ENCODE measurements around the gene HIF1A.

HIF1A gene

GRCh38 chr14:61761557-61761956 is 66.2 kb downstream of the HIF1A start:
- Histone ChIP-seq H3K27me3 (ENCODE audit: control insufficient read depth, low read length) (no peaks in the 10 kb centered on the region), H3K4me2 (ENCODE audit: low read length) (peak overlapping the region; percentile 86)
- TF ChIP-seq, protein P1, sequence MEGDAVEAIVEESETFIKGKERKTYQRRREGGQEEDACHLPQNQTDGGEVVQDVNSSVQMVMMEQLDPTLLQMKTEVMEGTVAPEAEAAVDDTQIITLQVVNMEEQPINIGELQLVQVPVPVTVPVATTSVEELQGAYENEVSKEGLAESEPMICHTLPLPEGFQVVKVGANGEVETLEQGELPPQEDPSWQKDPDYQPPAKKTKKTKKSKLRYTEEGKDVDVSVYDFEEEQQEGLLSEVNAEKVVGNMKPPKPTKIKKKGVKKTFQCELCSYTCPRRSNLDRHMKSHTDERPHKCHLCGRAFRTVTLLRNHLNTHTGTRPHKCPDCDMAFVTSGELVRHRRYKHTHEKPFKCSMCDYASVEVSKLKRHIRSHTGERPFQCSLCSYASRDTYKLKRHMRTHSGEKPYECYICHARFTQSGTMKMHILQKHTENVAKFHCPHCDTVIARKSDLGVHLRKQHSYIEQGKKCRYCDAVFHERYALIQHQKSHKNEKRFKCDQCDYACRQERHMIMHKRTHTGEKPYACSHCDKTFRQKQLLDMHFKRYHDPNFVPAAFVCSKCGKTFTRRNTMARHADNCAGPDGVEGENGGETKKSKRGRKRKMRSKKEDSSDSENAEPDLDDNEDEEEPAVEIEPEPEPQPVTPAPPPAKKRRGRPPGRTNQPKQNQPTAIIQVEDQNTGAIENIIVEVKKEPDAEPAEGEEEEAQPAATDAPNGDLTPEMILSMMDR (IDR thresholded peaks at IDR 0.05; ENCODE audit: low read depth, low read length, poor library complexity, severe bottlenecking) = no peak
- no peak for TF ChIP-seq EZH2phosphoT487 (IDR thresholded peaks at IDR 0.05; ENCODE audit: borderline replicate concordance, low read length)

DNA sequence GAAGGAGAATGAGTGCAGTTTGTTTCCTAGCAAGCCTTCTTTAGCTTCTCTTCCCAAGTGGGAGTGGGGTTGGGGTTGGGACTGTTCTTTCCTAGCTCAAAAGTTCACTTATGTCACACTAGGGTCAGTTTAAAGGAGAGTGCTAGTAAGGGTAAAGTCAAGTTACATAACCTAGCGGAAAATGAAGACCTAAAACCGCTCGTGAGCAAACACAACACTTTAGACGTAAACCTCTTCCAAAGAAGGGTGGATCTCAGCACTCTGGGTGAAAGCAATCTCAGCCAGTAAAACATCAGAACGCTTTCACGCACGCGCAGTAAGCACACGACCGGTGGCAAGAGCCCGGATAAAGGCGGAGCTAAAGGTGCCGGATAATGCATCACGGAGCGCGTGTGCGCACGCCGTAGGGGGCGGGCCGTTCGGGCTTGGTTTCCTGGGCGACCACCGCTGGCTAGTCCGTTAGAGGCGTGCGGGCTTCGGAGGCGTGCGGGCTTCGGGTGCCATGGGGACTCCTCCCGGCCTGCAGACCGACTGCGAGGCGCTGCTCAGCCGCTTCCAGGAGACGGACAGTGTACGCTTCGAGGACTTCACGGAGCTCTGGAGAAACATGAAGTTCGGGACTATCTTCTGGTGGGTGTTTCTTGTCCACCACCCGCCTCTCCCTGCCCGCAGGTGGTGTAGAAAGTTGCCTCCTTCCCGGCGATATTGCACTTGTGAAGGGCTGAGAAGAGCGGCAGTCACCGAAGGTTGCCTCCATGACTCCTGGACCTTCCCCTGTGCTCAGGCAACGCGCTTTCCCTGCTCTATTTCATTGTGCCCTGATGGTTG is 66.9 kb downstream of the HIF1A start, which contains the start of gene SNAPC1:
Gene SNAPC1, plus strand, starts transcription at position 462 of the 828 bp plus-strand sequence. Its CDS starts 41 bp downstream, at position 503.
- Histone ChIP-seq H4K20me1 (ENCODE audit: control insufficient read depth, insufficient read depth, low read depth, low read length) (no peaks in the 10 kb centered on the region), H3K27ac (ENCODE audit: low read depth, low read length) (peak within 1 kb of the TSS; percentile 69), H3K79me2 (ENCODE audit: control insufficient read depth, low read length) (peaks cover 49% of the 10 kb centered on the region), H3K4me1 (ENCODE audit: control insufficient read depth, low read length) (peaks cover 40% of the 10 kb centered on the region), H3K4me2 (ENCODE audit: low read length) (peak within 1 kb of the TSS; percentile 86), H3K36me3 (ENCODE audit: control insufficient read depth, low read length) (peaks cover 42% of the 10 kb centered on the region), H3K9me2 (replicated peaks; ENCODE audit: control insufficient read depth, low read length) (no peaks in the 10 kb centered on the region), H3K9me3 (ENCODE audit: control insufficient read depth, insufficient read depth, low read length) (no peaks in the 10 kb centered on the region), H3K4me3 (ENCODE audit: low read length) (peak within 1 kb of the TSS; percentile 99), H3K27me3 (ENCODE audit: control insufficient read depth, low read length) (no peaks in the 10 kb centered on the region), H3F3A (ENCODE audit: control insufficient read depth, insufficient read depth) (no peaks in the 10 kb centered on the region)
- no peak for TF ChIP-seq EZH2phosphoT487 (IDR thresholded peaks at IDR 0.05; ENCODE audit: borderline replicate concordance, low read length)
- TF ChIP-seq, protein P1 (IDR thresholded peaks at IDR 0.05; ENCODE audit: low read depth, low read length, poor library complexity, severe bottlenecking) = no peak

More at GRCh38 chr14:61761557-61761956, 66.2 kb downstream of the HIF1A start:
- Histone ChIP-seq H3K4me1 (ENCODE audit: control insufficient read depth, low read length) (peaks cover 40% of the 10 kb centered on the region), H3K9me2 (replicated peaks; ENCODE audit: control insufficient read depth, low read length) (no peaks in the 10 kb centered on the region), H3K4me3 (ENCODE audit: low read length) (peak overlapping the region; percentile 99), H4K20me1 (ENCODE audit: control insufficient read depth, insufficient read depth, low read depth, low read length) (no peaks in the 10 kb centered on the region), H3K27ac (ENCODE audit: low read depth, low read length) (peak overlapping the region; percentile 69), H3K9me3 (ENCODE audit: control insufficient read depth, insufficient read depth, low read length) (no peaks in the 10 kb centered on the region), H3K36me3 (ENCODE audit: control insufficient read depth, low read length) (peaks cover 38% of the 10 kb centered on the region), H3K79me2 (ENCODE audit: control insufficient read depth, low read length) (peaks cover 44% of the 10 kb centered on the region), H3F3A (ENCODE audit: control insufficient read depth, insufficient read depth) (no peaks in the 10 kb centered on the region)

DNA sequence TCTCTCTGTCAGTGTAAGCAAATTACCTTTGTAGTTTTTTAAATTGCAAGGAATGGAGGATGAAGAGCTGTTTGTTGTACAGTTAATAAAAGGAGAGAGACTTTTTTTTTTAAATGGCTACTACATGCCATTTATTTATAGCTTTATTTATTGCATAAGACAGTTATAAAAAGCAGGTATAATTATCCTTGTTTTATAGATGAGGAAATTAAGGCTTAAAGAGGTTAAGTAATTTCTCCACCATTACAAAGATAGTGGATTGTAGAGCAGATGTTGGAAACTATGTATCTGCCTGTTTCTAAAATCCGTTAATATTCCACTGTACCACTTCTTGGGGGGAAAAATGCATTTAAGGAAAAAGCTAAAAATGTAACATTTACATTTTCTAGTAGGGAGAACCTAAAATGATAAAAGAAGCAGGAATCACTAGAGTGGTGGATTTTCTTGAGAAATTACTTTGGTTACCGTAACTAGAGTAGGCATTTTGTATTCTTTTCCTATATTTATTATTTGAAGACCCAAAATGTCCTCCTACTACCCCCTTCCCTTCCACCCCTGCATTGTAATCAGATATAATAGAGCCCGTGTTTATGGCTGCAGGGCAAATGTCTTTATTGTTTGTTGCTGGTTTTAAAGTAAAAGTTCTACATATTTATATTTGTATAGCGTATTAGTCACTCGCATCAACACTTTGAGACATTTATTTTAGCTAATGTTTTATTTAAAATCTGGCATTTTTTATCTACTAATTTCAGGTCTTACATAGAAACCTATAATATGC is 69.2 kb downstream of the HIF1A start:
- Histone ChIP-seq H3K4me3 (ENCODE audit: low read length) (peak overlapping the region; percentile 99), H3K4me2 (ENCODE audit: low read length) (peak overlapping the region; percentile 86), H3K4me1 (ENCODE audit: control insufficient read depth, low read length) (peaks cover 40% of the 10 kb centered on the region), H3K79me2 (ENCODE audit: control insufficient read depth, low read length) (peaks cover 54% of the 10 kb centered on the region), H3K27ac (ENCODE audit: low read depth, low read length) (no peak overlapping the region), H3K9me3 (ENCODE audit: control insufficient read depth, insufficient read depth, low read length) (no peaks in the 10 kb centered on the region), H3K27me3 (ENCODE audit: control insufficient read depth, low read length) (no peaks in the 10 kb centered on the region), H3K9me2 (replicated peaks; ENCODE audit: control insufficient read depth, low read length) (no peaks in the 10 kb centered on the region), H3K36me3 (ENCODE audit: control insufficient read depth, low read length) (peaks cover 63% of the 10 kb centered on the region), H4K20me1 (ENCODE audit: control insufficient read depth, insufficient read depth, low read depth, low read length) (no peaks in the 10 kb centered on the region), H3F3A (ENCODE audit: control insufficient read depth, insufficient read depth) (no peaks in the 10 kb centered on the region)
- TF ChIP-seq EZH2phosphoT487 (IDR thresholded peaks at IDR 0.05; ENCODE audit: borderline replicate concordance, low read length) = no peak
- TF ChIP-seq, protein P1 (IDR thresholded peaks at IDR 0.05; ENCODE audit: low read depth, low read length, poor library complexity, severe bottlenecking) = no peak
